Measurements from ENCODE around the gene EFNA2. TPM values are rescaled to one million over a fixed set of nuclear protein-coding genes. Genes with fewer than 3 reads are reported as not detected.

The EFNA2 gene
- total RNA-seq, 1 experiment from 2014 or later, result not detected

- Histone ChIP-seq H3K9me2 (replicated peaks; ENCODE audit: low read length) (no peaks in the 10 kb centered on the region), H3K27ac (ENCODE audit: low read length) (no peak overlapping the region), H3K36me3 (ENCODE audit: low read depth, low read length) (no peaks in the 10 kb centered on the region), H3K4me2 (ENCODE audit: low read length) (no peak overlapping the region), H3K9me3 (ENCODE audit: low read length) (no peaks in the 10 kb centered on the region), H3F3A (ENCODE audit: low read length, unreplicated experiment) (no peaks in the 10 kb centered on the region), H2AFZ (ENCODE audit: low read length) (no peak overlapping the region), H3K9ac (ENCODE audit: low read length) (no peak overlapping the region), H3K27me3 (ENCODE audit: low read length) (no peaks in the 10 kb centered on the region), H4K20me1 (ENCODE audit: low read length) (no peaks in the 10 kb centered on the region), H3K4me3 (ENCODE audit: low read length) (no peak overlapping the region), H3K4me1 (ENCODE audit: insufficient read depth, low read length) (peaks cover 8% of the 10 kb centered on the region), H3K79me2 (ENCODE audit: low read length) (no peaks in the 10 kb centered on the region)
- no TSS peak for BruUV-seq (replicated peaks)
- no peak for ATAC-seq
- TF ChIP-seq CTCF (conservative IDR thresholded peaks at IDR 0.05; ENCODE audit: low read depth, low read length) (no peak), EZH2 (IDR thresholded peaks at IDR 0.05; ENCODE audit: low read length, unreplicated experiment) (no peak), EZH2phosphoT487 (IDR thresholded peaks at IDR 0.05; ENCODE audit: borderline replicate concordance, low read length) (no peak)
- ChIA-PET CTCF (no interaction called here), POLR2A (ENCODE audit: unreplicated experiment) (no interaction called here)
- no peak for DNase-seq
- intact Hi-C loops (cut with micrococcal nuclease), result no loop called here
Observed at GRCh38 chr19:1310853-1311180, 25.1 kb downstream of the EFNA2 start.

- CTCF ChIA-PET, result no interaction called here
- Histone ChIP-seq H3K36me3 (ENCODE audit: low read depth, low read length) (no peaks in the 10 kb centered on the region), H2AFZ (ENCODE audit: low read length) (no peak overlapping the region), H3K27ac (ENCODE audit: low read length) (no peak overlapping the region), H3K4me3 (ENCODE audit: low read length) (no peak overlapping the region), H4K20me1 (ENCODE audit: low read length) (no peaks in the 10 kb centered on the region), H3K4me1 (ENCODE audit: insufficient read depth, low read length) (peaks cover 8% of the 10 kb centered on the region), H3K27me3 (ENCODE audit: low read length) (no peaks in the 10 kb centered on the region), H3F3A (ENCODE audit: low read length, unreplicated experiment) (no peaks in the 10 kb centered on the region), H3K79me2 (ENCODE audit: low read length) (no peaks in the 10 kb centered on the region), H3K9ac (ENCODE audit: low read length) (no peak overlapping the region), H3K9me3 (ENCODE audit: low read length) (no peaks in the 10 kb centered on the region), H3K4me2 (ENCODE audit: low read length) (no peak overlapping the region), H3K9me2 (replicated peaks; ENCODE audit: low read length) (no peaks in the 10 kb centered on the region)
- BruUV-seq (replicated peaks), result no TSS peak
- DNase-seq (no peak), ATAC-seq (no peak)
- TF ChIP-seq EZH2phosphoT487 (IDR thresholded peaks at IDR 0.05; ENCODE audit: borderline replicate concordance, low read length) (no peak), EZH2 (IDR thresholded peaks at IDR 0.05; ENCODE audit: low read length, unreplicated experiment) (no peak), CTCF (conservative IDR thresholded peaks at IDR 0.05; ENCODE audit: low read depth, low read length) (no peak)
- POLR2A ChIA-PET (ENCODE audit: unreplicated experiment), result no interaction called here
- intact Hi-C loops (cut with micrococcal nuclease), result no loop called here
Observed at GRCh38 chr19:1311543-1312091, 25.9 kb downstream of the EFNA2 start.

- Histone ChIP-seq H3K36me3 (ENCODE audit: low read depth, low read length) (no peaks in the 10 kb centered on the region), H3F3A (ENCODE audit: low read length, unreplicated experiment) (no peaks in the 10 kb centered on the region), H3K9ac (ENCODE audit: low read length) (no peak overlapping the region), H3K9me3 (ENCODE audit: low read length) (no peaks in the 10 kb centered on the region), H3K4me1 (ENCODE audit: insufficient read depth, low read length) (peaks cover 8% of the 10 kb centered on the region), H4K20me1 (ENCODE audit: low read length) (no peaks in the 10 kb centered on the region), H2AFZ (ENCODE audit: low read length) (no peak overlapping the region), H3K4me3 (ENCODE audit: low read length) (no peak overlapping the region), H3K27me3 (ENCODE audit: low read length) (no peaks in the 10 kb centered on the region), H3K79me2 (ENCODE audit: low read length) (no peaks in the 10 kb centered on the region), H3K4me2 (ENCODE audit: low read length) (peak overlapping the region; percentile 66), H3K9me2 (replicated peaks; ENCODE audit: low read length) (no peaks in the 10 kb centered on the region), H3K27ac (ENCODE audit: low read length) (no peak overlapping the region)
- no TSS peak for BruUV-seq (replicated peaks)
- DNase-seq (peak; percentile 69), ATAC-seq (peak; percentile 70)
- POLR2A ChIA-PET (ENCODE audit: unreplicated experiment), result interaction anchor here (0.6 to 0.7 kb wide), 2 partner anchors 195 to 552 kb away, joined by 6 to 11 read pairs; no protein-coding TSS in a partner anchor
- CTCF ChIA-PET, result interaction anchor here (1.2 kb wide), 1 partner anchor 42 kb away, joined by 3 read pairs; a partner anchor contains a TSS
- TF ChIP-seq CTCF (conservative IDR thresholded peaks at IDR 0.05; ENCODE audit: low read depth, low read length) (no peak), EZH2phosphoT487 (IDR thresholded peaks at IDR 0.05; ENCODE audit: borderline replicate concordance, low read length) (no peak), EZH2 (IDR thresholded peaks at IDR 0.05; ENCODE audit: low read length, unreplicated experiment) (no peak)
- intact Hi-C loops (cut with micrococcal nuclease), result no loop called here
Observed at GRCh38 chr19:1312767-1313694, 27.4 kb downstream of the EFNA2 start.

All from PC-3 (cell line).